CD4-positive, alpha-beta T cell treated with Interleukin-21 for 1 hour (primary cell): ENCODE results near the gene RWDD3.

Experiments
- DNase-seq: peaks from one replicate; pipeline ENCODE4 v3.0.0-alpha.2; 2020

The RWDD3 gene

GRCh38 chr1:95233737-95234500 lies at the start of gene RWDD3:
Gene RWDD3, plus strand, starts transcription at chr1:95234210. Its CDS starts 21 bp downstream, at chr1:95234231.
- peak; percentile 93 for DNase-seq

- no peak for DNase-seq
Measured at GRCh38 chr1:95186149-95186548, 47.9 kb upstream of the RWDD3 start.

GRCh38 chr1:95193591-95193990 lies 40.4 kb upstream of the RWDD3 start:
- no peak for DNase-seq

- no peak for DNase-seq
Measured at GRCh38 chr1:95195046-95195445, 39.0 kb upstream of the RWDD3 start.

- no peak for DNase-seq
Measured at GRCh38 chr1:95196017-95196416, 38.0 kb upstream of the RWDD3 start.

- DNase-seq: no peak
Measured at GRCh38 chr1:95197616-95198252, 36.3 kb upstream of the RWDD3 start.

- DNase-seq: no peak
Measured at GRCh38 chr1:95201905-95202304, 32.1 kb upstream of the RWDD3 start.

GRCh38 chr1:95203908-95204437 lies 30.0 kb upstream of the RWDD3 start:
- no peak for DNase-seq

- no peak for DNase-seq
Measured at GRCh38 chr1:95206514-95206913, 27.5 kb upstream of the RWDD3 start.

- no peak for DNase-seq
Measured at GRCh38 chr1:95207223-95207935, 26.6 kb upstream of the RWDD3 start.

- no peak for DNase-seq
Measured at GRCh38 chr1:95208876-95209275, 25.1 kb upstream of the RWDD3 start.

GRCh38 chr1:95209291-95209690 lies 24.7 kb upstream of the RWDD3 start:
- DNase-seq: no peak

GRCh38 chr1:95216292-95216990 lies 17.6 kb upstream of the RWDD3 start:
- peak; percentile 19 for DNase-seq

- DNase-seq: no peak
Measured at GRCh38 chr1:95217371-95217770, 16.6 kb upstream of the RWDD3 start.

- no peak for DNase-seq
Measured at GRCh38 chr1:95219407-95219806, 14.6 kb upstream of the RWDD3 start.

GRCh38 chr1:95221306-95221705 lies 12.7 kb upstream of the RWDD3 start:
- no peak for DNase-seq

GRCh38 chr1:95222629-95223028 lies 11.4 kb upstream of the RWDD3 start:
- no peak for DNase-seq

GRCh38 chr1:95223110-95223509 lies 10.9 kb upstream of the RWDD3 start:
- DNase-seq: no peak

GRCh38 chr1:95226781-95227660 lies 7.0 kb upstream of the RWDD3 start:
- DNase-seq: no peak

GRCh38 chr1:95229037-95229436 lies 5.0 kb upstream of the RWDD3 start:
- DNase-seq: no peak

GRCh38 chr1:95229706-95230105 lies 4.3 kb upstream of the RWDD3 start:
- DNase-seq: no peak

- no peak for DNase-seq
Measured at GRCh38 chr1:95230256-95230655, 3.8 kb upstream of the RWDD3 start.
